ENCODE data around the gene TEP1. TPM values are rescaled to one million over a fixed set of nuclear protein-coding genes. Genes with fewer than 3 reads are reported as not detected.
A peak's percentile ranks its signal among the peaks of the same experiment; 100 is the strongest.

TEP1 gene
- total and polyA plus RNA-seq, 2 of the 13 experiments (the other 11 are each of a cell fraction or from before 2014, with no cell fraction given): 11.0 to 12.8 TPM

DNA sequence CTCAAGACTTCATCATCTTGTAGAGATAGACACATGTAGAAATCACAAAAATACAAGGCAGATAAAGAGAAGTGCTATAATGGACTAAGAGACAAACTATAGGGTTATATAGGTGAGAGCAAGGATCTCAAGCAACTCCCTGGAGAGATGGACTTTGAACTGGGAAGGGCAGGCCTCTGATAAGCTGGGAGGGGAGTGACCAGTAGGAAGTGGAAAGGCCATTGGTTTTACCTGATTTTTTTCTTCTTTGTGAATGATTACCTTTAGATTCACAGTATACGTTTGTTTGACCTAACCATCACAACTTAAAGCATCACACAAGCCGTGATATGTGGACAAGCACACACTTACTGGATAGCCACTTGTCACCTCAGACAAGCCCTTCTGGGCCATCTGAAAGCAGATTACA, 5.2 kb upstream of the TEP1 start:
- Histone ChIP-seq H3K9me3 (ENCODE audit: low read length) (no peaks in the 10 kb centered on the region), H4K20me1 (ENCODE audit: insufficient read depth, low read length) (no peaks in the 10 kb centered on the region), H3K27me3 (ENCODE audit: control insufficient read depth in 1 of 2, insufficient read depth in 2 of 2, low read length in 2 of 2) (no peaks in the 10 kb centered on the region; a peak in 1 of 5 replicates), H3K4me1 (ENCODE audit: insufficient read depth, low read length) (peaks cover 50% of the 10 kb centered on the region), H3K9ac (ENCODE audit: insufficient read depth, low read depth, low read length) (no peak overlapping the region), H3K79me2 (ENCODE audit: insufficient read depth, low read length) (no peaks in the 10 kb centered on the region), H3K4me3 (replicated peaks in 1 of 3; ENCODE audit: insufficient read depth in 1 of 3, low read depth in 2 of 3, low read length in 3 of 3) (peak overlapping the region in 2 of 3 experiments; percentile 2 to 29; a peak in 1 of 6 replicates), H2AFZ (ENCODE audit: low read length) (no peak overlapping the region), H3K36me3 (replicated peaks in 1 of 2; ENCODE audit: control insufficient read depth in 1 of 2, insufficient read depth in 2 of 2, low read length in 2 of 2) (no peaks in the 10 kb centered on the region), H3K4me2 (ENCODE audit: low read depth, low read length) (peak overlapping the region; percentile 73), H3K27ac (ENCODE audit: extremely low read length, insufficient read depth, low read length) (peak overlapping the region; percentile 0)
- in situ Hi-C loops (cut with HindIII; ENCODE audit: extremely low pct_ligation_motif_present, low pct_unique_long_range_greater_than_20kb): loop anchor here (5.0 kb wide), 1 partner anchor 39 kb away; the partner anchor contains the start of gene APEX1
- BruUV-seq (replicated peaks): no TSS peak
- peak; percentile 79 for ATAC-seq
- DNase-seq (ENCODE audit: low spot score): peak; percentile 86
- POLR2A ChIA-PET: interaction anchor here (0.9 to 3.5 kb wide), 14 partner anchors 10 to 262 kb away, joined by 3 to 59 read pairs (median 5); partner anchors contain the start of genes APEX1, OSGEP, PARP2 and PIP4P1
- 0% methylated on average over 2 of the region's 2 CpGs for WGBS (ENCODE audit: low lambda C conversion rate)
- intact Hi-C loops (cut with micrococcal nuclease; ENCODE audit: unreplicated experiment): loop anchor here (5.0 kb wide), 2 partner anchors 114 to 269 kb away; partner anchors contain the start of gene ANG
- FAIRE-seq: peak; percentile 34
- CTCF ChIA-PET (ENCODE audit: low intra/inter-chr PET ratio, low total read pairs): no interaction called here
- no peak for TF ChIP-seq PHF8 (CRISPR knock-in tag; IDR thresholded peaks at IDR 0.05)
- no peak for TF ChIP-seq MEIS1 (CRISPR knock-in tag; IDR thresholded peaks at IDR 0.05; ENCODE audit: borderline replicate concordance)
- TF ChIP-seq CREM (IDR thresholded peaks at IDR 0.05): peak; percentile 39; the same call in 1 of the 2 replicates
- no peak for TF ChIP-seq CREM (CRISPR knock-in tag; IDR thresholded peaks at IDR 0.05)
- TF ChIP-seq TCF7 (IDR thresholded peaks at IDR 0.05; ENCODE audit: low read depth): peak; percentile 7; the same call in 1 of the 2 replicates
- TF ChIP-seq DMAP1 (CRISPR knock-in tag; IDR thresholded peaks at IDR 0.05): 0 out of 2 replicates have a peak, but pooled peaks have one; percentile 20
- TF ChIP-seq ZNF878 (CRISPR knock-in tag; IDR thresholded peaks at IDR 0.05): no peak
- TF ChIP-seq, protein P1, sequence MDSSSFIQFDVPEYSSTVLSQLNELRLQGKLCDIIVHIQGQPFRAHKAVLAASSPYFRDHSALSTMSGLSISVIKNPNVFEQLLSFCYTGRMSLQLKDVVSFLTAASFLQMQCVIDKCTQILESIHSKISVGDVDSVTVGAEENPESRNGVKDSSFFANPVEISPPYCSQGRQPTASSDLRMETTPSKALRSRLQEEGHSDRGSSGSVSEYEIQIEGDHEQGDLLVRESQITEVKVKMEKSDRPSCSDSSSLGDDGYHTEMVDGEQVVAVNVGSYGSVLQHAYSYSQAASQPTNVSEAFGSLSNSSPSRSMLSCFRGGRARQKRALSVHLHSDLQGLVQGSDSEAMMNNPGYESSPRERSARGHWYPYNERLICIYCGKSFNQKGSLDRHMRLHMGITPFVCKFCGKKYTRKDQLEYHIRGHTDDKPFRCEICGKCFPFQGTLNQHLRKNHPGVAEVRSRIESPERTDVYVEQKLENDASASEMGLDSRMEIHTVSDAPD (CRISPR knock-in tag; IDR thresholded peaks at IDR 0.05): no peak
- TF ChIP-seq, protein P2, sequence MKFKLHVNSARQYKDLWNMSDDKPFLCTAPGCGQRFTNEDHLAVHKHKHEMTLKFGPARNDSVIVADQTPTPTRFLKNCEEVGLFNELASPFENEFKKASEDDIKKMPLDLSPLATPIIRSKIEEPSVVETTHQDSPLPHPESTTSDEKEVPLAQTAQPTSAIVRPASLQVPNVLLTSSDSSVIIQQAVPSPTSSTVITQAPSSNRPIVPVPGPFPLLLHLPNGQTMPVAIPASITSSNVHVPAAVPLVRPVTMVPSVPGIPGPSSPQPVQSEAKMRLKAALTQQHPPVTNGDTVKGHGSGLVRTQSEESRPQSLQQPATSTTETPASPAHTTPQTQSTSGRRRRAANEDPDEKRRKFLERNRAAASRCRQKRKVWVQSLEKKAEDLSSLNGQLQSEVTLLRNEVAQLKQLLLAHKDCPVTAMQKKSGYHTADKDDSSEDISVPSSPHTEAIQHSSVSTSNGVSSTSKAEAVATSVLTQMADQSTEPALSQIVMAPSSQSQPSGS (CRISPR knock-in tag; IDR thresholded peaks at IDR 0.05): 0 out of 2 replicates have a peak, but pooled peaks have one; percentile 25
- TF ChIP-seq PCBP1 (IDR thresholded peaks at IDR 0.05; ENCODE audit: borderline replicate concordance, low read depth, low read length): no peak
- peak in 1 of 2 experiments; percentile 39; a peak in 1 of 4 replicates for TF ChIP-seq EP300 (IDR thresholded peaks at IDR 0.05; ENCODE audit: low read depth in 2 of 2, low read length in 2 of 2)
- no peak for TF ChIP-seq EP300 (CRISPR knock-in tag; IDR thresholded peaks at IDR 0.05; ENCODE audit: borderline replicate concordance)
- TF ChIP-seq ZIK1 (CRISPR knock-in tag; IDR thresholded peaks at IDR 0.05; ENCODE audit: borderline replicate concordance, low read depth): no peak
- 0 out of 2 replicates have a peak, but pooled peaks have one; percentile 48 for TF ChIP-seq YEATS4 (CRISPR knock-in tag; IDR thresholded peaks at IDR 0.05; ENCODE audit: borderline replicate concordance)
- no peak for TF ChIP-seq ELF4 (CRISPR knock-in tag; IDR thresholded peaks at IDR 0.05; ENCODE audit: borderline replicate concordance)
- TF ChIP-seq ZNF558 (CRISPR knock-in tag; IDR thresholded peaks at IDR 0.05; ENCODE audit: borderline replicate concordance): no peak
- TF ChIP-seq, protein P3, sequence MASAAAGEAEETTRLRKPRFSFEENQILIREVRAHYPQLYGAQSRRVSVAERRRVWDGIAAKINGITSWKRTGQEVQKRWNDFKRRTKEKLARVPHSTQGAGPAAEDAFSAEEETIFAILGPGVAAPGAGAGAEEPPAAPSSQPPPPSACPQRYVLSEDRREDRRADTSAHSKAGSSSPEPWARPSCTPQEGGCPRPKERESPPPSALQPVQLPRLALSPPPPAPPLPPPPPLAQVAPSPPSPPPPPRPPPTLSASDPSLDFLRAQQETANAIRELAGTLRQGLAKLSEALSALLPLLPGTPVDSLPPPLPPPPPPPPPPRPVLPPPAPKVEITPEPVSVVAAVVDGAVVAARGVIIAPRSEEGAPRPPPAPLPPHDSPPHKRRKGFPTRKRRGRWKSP (CRISPR knock-in tag; IDR thresholded peaks at IDR 0.05): no peak
- peak; percentile 36; the same call in 1 of the 2 replicates for TF ChIP-seq ETV5 (CRISPR knock-in tag; IDR thresholded peaks at IDR 0.05; ENCODE audit: borderline replicate concordance)
- TF ChIP-seq ARHGAP35 (CRISPR knock-in tag; IDR thresholded peaks at IDR 0.05; ENCODE audit: borderline replicate concordance): no peak
